HEK293 (cell line): Measurements from ENCODE around the gene YWHAQ.

Experiments used
- CTCF ChIA-PET: fragments of 350-600 bp; formaldehyde crosslinking; extraction: SDS; loops from one replicate; lab custom pipeline; 2021; ENCODE audit warnings: antibody characterized with exemption; lab: Yijun Ruan, JAX
- POLR2A ChIA-PET: fragments of 300-600 bp; formaldehyde crosslinking; extraction: SDS; loops from one replicate; lab custom pipeline; 2020; ENCODE audit warnings: antibody characterized with exemption, inconsistent platforms; lab: Yijun Ruan, JAX
- H3K27ac ChIP-seq: fragments of 200-500 bp; sonication (Bioruptor generic); 2 replicates; pipeline ENCODE4 v1.5.1; 2014; ENCODE audit warnings: low read depth, low read length, control low read depth, inconsistent platforms; ENCODE audit errors: extremely low read depth
- H3K36me3 ChIP-seq, 2 experiments: fragments of 200-500 bp in 1 of 2; sonication (Bioruptor generic) in 1 of 2; 1 replicate in 1 of 2; 2 replicates in 1 of 2; pipeline ENCODE4 v1.5.1; 2014 to 2017; ENCODE audit warnings: inconsistent platforms in 2 of 2, low read length in 2 of 2; ENCODE audit not compliant: control insufficient read depth in 2 of 2, insufficient read depth in 1 of 2
- H3K4me1 ChIP-seq: fragments of 200-500 bp; sonication (Bioruptor generic); 2 replicates; pipeline ENCODE4 v1.5.1; 2014; ENCODE audit warnings: mild to moderate bottlenecking, low read length, inconsistent platforms; ENCODE audit not compliant: control insufficient read depth, insufficient read depth
- H3K4me3 ChIP-seq: 2 replicates; pipeline ENCODE4 v1.5.1; 2011; ENCODE audit warnings: low read depth, mild to moderate bottlenecking, control low read depth, low read length, moderate library complexity
- H3K9me3 ChIP-seq: fragments of 200-500 bp; sonication (Bioruptor generic); 2 replicates; pipeline ENCODE4 v1.5.1; 2014; ENCODE audit warnings: low read depth, low read length, inconsistent platforms; ENCODE audit not compliant: control insufficient read depth, insufficient read depth
- FEZF1 ChIP-seq: fragments of 450-650 bp; formaldehyde crosslinking; IDR thresholded peaks from 2 replicates; pipeline ENCODE4 v1.5.1; 2016; ENCODE audit warnings: missing biosample characterization, missing genetic modification characterization
- HOXC10 ChIP-seq: sonication (generic); formaldehyde crosslinking; IDR thresholded peaks from 2 replicates; pipeline ENCODE4 v1.8.1; 2023; ENCODE audit warnings: mild to moderate bottlenecking, missing genetic modification reagents
- PATZ1 ChIP-seq: fragments of 450-650 bp; formaldehyde crosslinking; IDR thresholded peaks from 2 replicates; pipeline ENCODE4 v1.5.1; 2016; ENCODE audit warnings: missing biosample characterization, missing genetic modification characterization
- PRDM4 ChIP-seq: fragments of 450-650 bp; formaldehyde crosslinking; IDR thresholded peaks from 2 replicates; pipeline ENCODE4 v1.5.1; 2017; ENCODE audit warnings: missing biosample characterization, missing genetic modification characterization
- TCF7L2 ChIP-seq: IDR thresholded peaks from 2 replicates; pipeline ENCODE4 v1.6.1; 2011; ENCODE audit warnings: low read depth, mild to moderate bottlenecking, inconsistent platforms, low read length, moderate library complexity, borderline replicate concordance
- WT1 ChIP-seq: fragments of 450-650 bp; formaldehyde crosslinking; IDR thresholded peaks from 2 replicates; pipeline ENCODE4 v1.5.1; 2016; ENCODE audit warnings: missing biosample characterization, missing genetic modification characterization
- ZBTB7A ChIP-seq: fragments of 450-650 bp; formaldehyde crosslinking; IDR thresholded peaks from 2 replicates; pipeline ENCODE4 v1.5.1; 2016; ENCODE audit warnings: low read depth, missing biosample characterization, missing genetic modification characterization
- ZNF10 ChIP-seq: fragments of 450-650 bp; formaldehyde crosslinking; IDR thresholded peaks from 2 replicates; pipeline ENCODE4 v1.5.1; 2017; ENCODE audit warnings: missing biosample characterization, missing genetic modification characterization
- ZNF114 ChIP-seq: fragments of 450-650 bp; formaldehyde crosslinking; IDR thresholded peaks from 2 replicates; pipeline ENCODE4 v1.5.0; 2017; ENCODE audit warnings: missing biosample characterization, missing genetic modification characterization
- ZNF157 ChIP-seq: fragments of 450-650 bp; formaldehyde crosslinking; IDR thresholded peaks from 2 replicates; pipeline ENCODE4 v1.5.1; 2016; ENCODE audit warnings: missing biosample characterization, missing genetic modification characterization
- ZNF174 ChIP-seq: fragments of 450-650 bp; formaldehyde crosslinking; IDR thresholded peaks from 2 replicates; pipeline ENCODE4 v1.5.0; 2017; ENCODE audit warnings: missing biosample characterization, mild to moderate bottlenecking, missing genetic modification characterization
- ZNF394 ChIP-seq: fragments of 450-650 bp; formaldehyde crosslinking; IDR thresholded peaks from 2 replicates; pipeline ENCODE4 v1.5.1; 2016; ENCODE audit warnings: missing biosample characterization, missing genetic modification characterization, mild to moderate bottlenecking, moderate library complexity, borderline replicate concordance
- ZNF449 ChIP-seq: fragments of 450-650 bp; formaldehyde crosslinking; IDR thresholded peaks from 2 replicates; pipeline ENCODE4 v1.5.1; 2017; ENCODE audit warnings: missing biosample characterization, mild to moderate bottlenecking, missing genetic modification characterization, moderate library complexity
- ZNF48 ChIP-seq: fragments of 450-650 bp; formaldehyde crosslinking; IDR thresholded peaks from 2 replicates; pipeline ENCODE4 v1.5.1; 2016; ENCODE audit warnings: missing biosample characterization, missing genetic modification characterization
- ZNF558 ChIP-seq: fragments of 450-650 bp; formaldehyde crosslinking; IDR thresholded peaks from 2 replicates; pipeline ENCODE4 v1.5.1; 2016; ENCODE audit warnings: missing biosample characterization, missing genetic modification characterization
- ZNF580 ChIP-seq: fragments of 450-650 bp; formaldehyde crosslinking; IDR thresholded peaks from 2 replicates; pipeline ENCODE4 v1.5.1; 2016; ENCODE audit warnings: missing biosample characterization, missing genetic modification characterization
- ZNF629 ChIP-seq: fragments of 450-650 bp; formaldehyde crosslinking; IDR thresholded peaks from 2 replicates; pipeline ENCODE4 v1.5.1; 2017; ENCODE audit warnings: missing biosample characterization, missing genetic modification characterization
- ZNF785 ChIP-seq: fragments of 450-650 bp; formaldehyde crosslinking; IDR thresholded peaks from 2 replicates; pipeline ENCODE4 v1.5.1; 2016; ENCODE audit warnings: missing biosample characterization, missing genetic modification characterization
- ZNF830 ChIP-seq: fragments of 450-650 bp; IDR thresholded peaks from 2 replicates; pipeline ENCODE4 v1.5.0; 2018; ENCODE audit warnings: missing biosample characterization, missing genetic modification characterization, low read depth, mild to moderate bottlenecking, moderate library complexity

The YWHAQ gene

GRCh38 chr2:9650119-9650821, 19.5 kb upstream of the YWHAQ start (continued):
- TF ChIP-seq PATZ1 (tag by site-specific recombination) (no peak), ZNF449 (tag by site-specific recombination) (no peak), TCF7L2 (no peak), ZNF114 (no peak), ZNF830 (tag by site-specific recombination) (no peak), ZNF174 (no peak), HOXC10 (no peak)

GRCh38 chr2:9649261-9649660, 18.5 kb upstream of the YWHAQ start:
- CTCF ChIA-PET, result interaction anchor here (0.6 kb wide), 1 partner anchor 17 kb away, joined by 6 read pairs; no protein-coding TSS in a partner anchor
- H3K27ac ChIP-seq, result no peak overlapping the region
- POLR2A ChIA-PET, result interaction anchor here (0.6 kb wide), 1 partner anchor 36 kb away, joined by 3 read pairs; no protein-coding TSS in a partner anchor

GRCh38 chr2:9648821-9649220, 18.0 kb upstream of the YWHAQ start:
- Histone ChIP-seq H3K36me3 (no peaks in the 10 kb centered on the region), H3K4me3 (no peak overlapping the region), H3K27ac (no peak overlapping the region), H3K4me1 (peaks cover 6% of the 10 kb centered on the region), H3K9me3 (no peaks in the 10 kb centered on the region)
- TF ChIP-seq ZNF114, result no peak
- TF ChIP-seq ZNF48 (tag by site-specific recombination), result no peak
- no peak for TF ChIP-seq ZNF157 (tag by site-specific recombination)
- TF ChIP-seq PRDM4 (tag by site-specific recombination), result no peak
- no peak for TF ChIP-seq ZNF580 (tag by site-specific recombination)
- POLR2A ChIA-PET, result interaction anchor here (0.6 kb wide), 1 partner anchor 37 kb away, joined by 3 read pairs; no protein-coding TSS in a partner anchor
- CTCF ChIA-PET, result interaction anchor here (0.6 kb wide), 1 partner anchor 16 kb away, joined by 6 read pairs; no protein-coding TSS in a partner anchor

More at GRCh38 chr2:9649261-9649660, 18.5 kb upstream of the YWHAQ start:
- H3K9me3 ChIP-seq, result no peaks in the 10 kb centered on the region
- TF ChIP-seq WT1 (tag by site-specific recombination) (no peak), ZNF580 (tag by site-specific recombination) (no peak), ZNF629 (tag by site-specific recombination) (no peak), ZNF558 (tag by site-specific recombination) (no peak), ZNF785 (no peak), ZNF394 (no peak), ZNF10 (no peak), FEZF1 (tag by site-specific recombination) (no peak), ZBTB7A (no peak)
- H3K4me1 ChIP-seq, result peaks cover 6% of the 10 kb centered on the region
- H3K36me3 ChIP-seq, result no peaks in the 10 kb centered on the region
- H3K4me3 ChIP-seq, result no peak overlapping the region
